GM18907 (cell line): ENCODE measurements around the gene PRTG.
"Not testable (repeated sequence)": the region's sequence is repeated elsewhere in the genome, so short reads cannot be mapped to it uniquely, and the experiment has no call there.

Experiments used
- ATAC-seq: cut with Tn5 transposase; IDR thresholded peaks from one replicate; pipeline ENCODE4 v1.9.1; 2021; ENCODE audit warnings: mild to moderate bottlenecking, moderate library complexity; ENCODE audit not compliant: unreplicated experiment

PRTG gene

GRCh38 chr15:55742927-55743728 lies at the start of gene PRTG:
TSS of gene PRTG (minus strand) at chr15:55743152. CDS start at chr15:55742931, 221 bp downstream.
- ATAC-seq: no peak

- ATAC-seq: no peak
Measured at GRCh38 chr15:55791551-55792400, 48.8 kb upstream of the PRTG start.

- no peak for ATAC-seq
Measured at GRCh38 chr15:55789066-55789660, 46.2 kb upstream of the PRTG start.

GRCh38 chr15:55786341-55786740 lies 43.4 kb upstream of the PRTG start:
- no peak for ATAC-seq

GRCh38 chr15:55785593-55785992 lies 42.6 kb upstream of the PRTG start:
- ATAC-seq: not testable (repeated sequence)

- ATAC-seq: no peak
Measured at GRCh38 chr15:55784286-55784685, 41.3 kb upstream of the PRTG start.

- ATAC-seq: no peak
Measured at GRCh38 chr15:55782901-55783300, 39.9 kb upstream of the PRTG start.

- no peak for ATAC-seq
Measured at GRCh38 chr15:55780292-55780691, 37.3 kb upstream of the PRTG start.

- ATAC-seq: no peak
Measured at GRCh38 chr15:55778932-55779331, 36.0 kb upstream of the PRTG start.

- no peak for ATAC-seq
Measured at GRCh38 chr15:55775316-55775715, 32.4 kb upstream of the PRTG start.

GRCh38 chr15:55774113-55774970 lies 31.4 kb upstream of the PRTG start:
- ATAC-seq: peak; percentile 69

- ATAC-seq: no peak
Measured at GRCh38 chr15:55770806-55771205, 27.9 kb upstream of the PRTG start.

- no peak for ATAC-seq
Measured at GRCh38 chr15:55770261-55770660, 27.3 kb upstream of the PRTG start.

GRCh38 chr15:55768670-55769185 lies 25.8 kb upstream of the PRTG start:
- no peak for ATAC-seq

- no peak for ATAC-seq
Measured at GRCh38 chr15:55766676-55767075, 23.7 kb upstream of the PRTG start.

GRCh38 chr15:55764398-55764797 lies 21.4 kb upstream of the PRTG start:
- ATAC-seq: no peak

- ATAC-seq: no peak
Measured at GRCh38 chr15:55758580-55758986, 15.6 kb upstream of the PRTG start.

GRCh38 chr15:55753433-55753832 lies 10.5 kb upstream of the PRTG start:
- ATAC-seq: not testable (repeated sequence)

- no peak for ATAC-seq
Measured at GRCh38 chr15:55750706-55751105, 7.8 kb upstream of the PRTG start.
